IPS-15b (cell line): ENCODE data around the gene PTPRN2.

Experiments
- H3K27me3 ChIP-seq: one replicate; pipeline ENCODE4 v1.6.1; 2013; ENCODE audit warnings: low read length; ENCODE audit not compliant: control insufficient read depth, insufficient read depth
- H3K36me3 ChIP-seq: one replicate; pipeline ENCODE4 v1.6.1; 2013; ENCODE audit warnings: low read length; ENCODE audit not compliant: control insufficient read depth, insufficient read depth
- H3K4me1 ChIP-seq: one replicate; pipeline ENCODE4 v1.6.1; 2013; ENCODE audit warnings: mild to moderate bottlenecking, low read length; ENCODE audit not compliant: control insufficient read depth, insufficient read depth
- H3K4me3 ChIP-seq: one replicate; pipeline ENCODE4 v1.5.1; 2013; ENCODE audit warnings: low read depth, low read length
- H3K9ac ChIP-seq: one replicate; pipeline ENCODE4 v1.6.1; 2013; ENCODE audit warnings: low read depth, mild to moderate bottlenecking, low read length
- H3K9me3 ChIP-seq: one replicate; pipeline ENCODE4 v1.6.1; 2013; ENCODE audit warnings: mild to moderate bottlenecking, low read length; ENCODE audit not compliant: control insufficient read depth, insufficient read depth

The PTPRN2 gene

GRCh38 chr7:158141221-158141582, 446.4 kb downstream of the PTPRN2 start:
- no peaks in the 10 kb centered on the region for H3K27me3 ChIP-seq
- H3K9ac ChIP-seq = no peak overlapping the region
- H3K9me3 ChIP-seq = no peaks in the 10 kb centered on the region
- no peak overlapping the region for H3K4me3 ChIP-seq
- no peaks in the 10 kb centered on the region for H3K36me3 ChIP-seq
- no peaks in the 10 kb centered on the region for H3K4me1 ChIP-seq

- H3K4me1 ChIP-seq = no peaks in the 10 kb centered on the region
- H3K36me3 ChIP-seq = no peaks in the 10 kb centered on the region
- no peak overlapping the region for H3K4me3 ChIP-seq
- no peaks in the 10 kb centered on the region for H3K9me3 ChIP-seq
- H3K27me3 ChIP-seq = no peaks in the 10 kb centered on the region
- no peak overlapping the region for H3K9ac ChIP-seq
Observed at GRCh38 chr7:158140538-158141220, 446.9 kb downstream of the PTPRN2 start.

GRCh38 chr7:158139499-158139898, 448.1 kb downstream of the PTPRN2 start:
- no peak overlapping the region for H3K9ac ChIP-seq
- no peaks in the 10 kb centered on the region for H3K4me1 ChIP-seq
- H3K36me3 ChIP-seq = no peaks in the 10 kb centered on the region
- no peak overlapping the region for H3K4me3 ChIP-seq
- no peaks in the 10 kb centered on the region for H3K9me3 ChIP-seq
- H3K27me3 ChIP-seq = no peaks in the 10 kb centered on the region

- no peak overlapping the region for H3K4me3 ChIP-seq
- no peaks in the 10 kb centered on the region for H3K27me3 ChIP-seq
- no peak overlapping the region for H3K9ac ChIP-seq
- no peaks in the 10 kb centered on the region for H3K4me1 ChIP-seq
- H3K9me3 ChIP-seq = no peaks in the 10 kb centered on the region
- no peaks in the 10 kb centered on the region for H3K36me3 ChIP-seq
Observed at GRCh38 chr7:158138329-158138597, 449.4 kb downstream of the PTPRN2 start.

GRCh38 chr7:158137516-158138328, 449.9 kb downstream of the PTPRN2 start:
- Histone ChIP-seq H3K9ac (no peak overlapping the region), H3K4me3 (no peak overlapping the region), H3K27me3 (no peaks in the 10 kb centered on the region), H3K4me1 (no peaks in the 10 kb centered on the region), H3K9me3 (no peaks in the 10 kb centered on the region), H3K36me3 (no peaks in the 10 kb centered on the region)

GRCh38 chr7:158135931-158136330, 451.7 kb downstream of the PTPRN2 start:
- Histone ChIP-seq H3K9me3 (no peaks in the 10 kb centered on the region), H3K4me3 (no peak overlapping the region), H3K4me1 (no peaks in the 10 kb centered on the region), H3K27me3 (no peaks in the 10 kb centered on the region), H3K9ac (no peak overlapping the region), H3K36me3 (no peaks in the 10 kb centered on the region)

- Histone ChIP-seq H3K36me3 (no peaks in the 10 kb centered on the region), H3K4me1 (no peaks in the 10 kb centered on the region), H3K9ac (no peak overlapping the region), H3K27me3 (no peaks in the 10 kb centered on the region), H3K4me3 (no peak overlapping the region), H3K9me3 (no peaks in the 10 kb centered on the region)
Observed at GRCh38 chr7:158134824-158135223, 452.8 kb downstream of the PTPRN2 start.

GRCh38 chr7:158133515-158134271, 453.9 kb downstream of the PTPRN2 start:
- H3K27me3 ChIP-seq = no peaks in the 10 kb centered on the region
- H3K9me3 ChIP-seq = no peaks in the 10 kb centered on the region
- H3K4me1 ChIP-seq = no peaks in the 10 kb centered on the region
- H3K4me3 ChIP-seq = no peak overlapping the region
- no peak overlapping the region for H3K9ac ChIP-seq
- H3K36me3 ChIP-seq = no peaks in the 10 kb centered on the region

GRCh38 chr7:158133057-158133456, 454.6 kb downstream of the PTPRN2 start:
- Histone ChIP-seq H3K4me1 (no peaks in the 10 kb centered on the region), H3K9me3 (no peaks in the 10 kb centered on the region), H3K27me3 (no peaks in the 10 kb centered on the region), H3K9ac (no peak overlapping the region), H3K4me3 (no peak overlapping the region), H3K36me3 (no peaks in the 10 kb centered on the region)

GRCh38 chr7:158130023-158130409, 457.6 kb downstream of the PTPRN2 start:
- H3K9ac ChIP-seq = no peak overlapping the region
- no peaks in the 10 kb centered on the region for H3K27me3 ChIP-seq
- no peaks in the 10 kb centered on the region for H3K36me3 ChIP-seq

GRCh38 chr7:158129037-158130022, 458.3 kb downstream of the PTPRN2 start:
- no peaks in the 10 kb centered on the region for H3K4me1 ChIP-seq
- no peak overlapping the region for H3K4me3 ChIP-seq
- no peaks in the 10 kb centered on the region for H3K36me3 ChIP-seq
- no peaks in the 10 kb centered on the region for H3K9me3 ChIP-seq
- H3K9ac ChIP-seq = no peak overlapping the region
- no peaks in the 10 kb centered on the region for H3K27me3 ChIP-seq

More at GRCh38 chr7:158130023-158130409, 457.6 kb downstream of the PTPRN2 start:
- Histone ChIP-seq H3K4me3 (no peak overlapping the region), H3K4me1 (no peaks in the 10 kb centered on the region), H3K9me3 (no peaks in the 10 kb centered on the region)
